Measurements from ENCODE around the gene FADS6. TPM values are rescaled to one million over a fixed set of nuclear protein-coding genes. Genes with fewer than 3 reads are reported as not detected.

The FADS6 gene
- total RNA-seq, 1 experiment from 2014 or later, result not detected

- CTCF ChIA-PET, result interaction anchor here (1.0 kb wide), 1 partner anchor 9 kb away, joined by 3 read pairs; the partner anchor contains the start of gene FDXR
- POLR2A ChIA-PET (ENCODE audit: unreplicated experiment), result no interaction called here
- TF ChIP-seq EZH2phosphoT487 (IDR thresholded peaks at IDR 0.05; ENCODE audit: borderline replicate concordance, low read length) (no peak), CTCF (conservative IDR thresholded peaks at IDR 0.05; ENCODE audit: low read depth, low read length) (no peak), EZH2 (IDR thresholded peaks at IDR 0.05; ENCODE audit: low read length, unreplicated experiment) (no peak)
Observed at GRCh38 chr17:74864297-74864865, 29.1 kb downstream of the FADS6 start.

GRCh38 chr17:74863420-74864296 lies 29.8 kb downstream of the FADS6 start:
- Histone ChIP-seq H3K27ac (ENCODE audit: low read length) (no peak overlapping the region), H3K9me2 (replicated peaks; ENCODE audit: low read length) (no peaks in the 10 kb centered on the region), H3K4me3 (ENCODE audit: low read length) (no peak overlapping the region), H3K9ac (ENCODE audit: low read length) (no peak overlapping the region), H3K36me3 (ENCODE audit: low read depth, low read length) (no peaks in the 10 kb centered on the region), H3K9me3 (ENCODE audit: low read length) (no peaks in the 10 kb centered on the region), H4K20me1 (ENCODE audit: low read length) (no peaks in the 10 kb centered on the region), H3K4me2 (ENCODE audit: low read length) (no peak overlapping the region), H2AFZ (ENCODE audit: low read length) (no peak overlapping the region), H3K4me1 (ENCODE audit: insufficient read depth, low read length) (no peaks in the 10 kb centered on the region), H3K79me2 (ENCODE audit: low read length) (no peaks in the 10 kb centered on the region), H3K27me3 (ENCODE audit: low read length) (peaks cover 35% of the 10 kb centered on the region), H3F3A (ENCODE audit: low read length, unreplicated experiment) (no peaks in the 10 kb centered on the region)
- no peak for ATAC-seq
- peak; percentile 23 for DNase-seq
- intact Hi-C loops (cut with micrococcal nuclease), result no loop called here
- BruUV-seq (replicated peaks), result no TSS peak
- ChIA-PET POLR2A (ENCODE audit: unreplicated experiment) (interaction anchor here (1.0 kb wide), 1 partner anchor 9 kb away, joined by 3 read pairs; the partner anchor contains the start of gene FDXR), CTCF (interaction anchor here (0.6 to 1.0 kb wide), 2 partner anchors 10 to 21 kb away, joined by 3 read pairs; partner anchors contain the start of gene FDXR)
- TF ChIP-seq EZH2phosphoT487 (IDR thresholded peaks at IDR 0.05; ENCODE audit: borderline replicate concordance, low read length), result no peak
- no peak for TF ChIP-seq CTCF (conservative IDR thresholded peaks at IDR 0.05; ENCODE audit: low read depth, low read length)
- TF ChIP-seq EZH2 (IDR thresholded peaks at IDR 0.05; ENCODE audit: low read length, unreplicated experiment), result no peak

More at GRCh38 chr17:74864297-74864865, 29.1 kb downstream of the FADS6 start:
- Histone ChIP-seq H3K27ac (ENCODE audit: low read length) (no peak overlapping the region), H3K4me2 (ENCODE audit: low read length) (no peak overlapping the region), H3K27me3 (ENCODE audit: low read length) (peaks cover 27% of the 10 kb centered on the region), H3K4me1 (ENCODE audit: insufficient read depth, low read length) (no peaks in the 10 kb centered on the region), H3K4me3 (ENCODE audit: low read length) (no peak overlapping the region), H3K36me3 (ENCODE audit: low read depth, low read length) (no peaks in the 10 kb centered on the region), H4K20me1 (ENCODE audit: low read length) (no peaks in the 10 kb centered on the region), H3K79me2 (ENCODE audit: low read length) (no peaks in the 10 kb centered on the region), H3F3A (ENCODE audit: low read length, unreplicated experiment) (no peaks in the 10 kb centered on the region), H2AFZ (ENCODE audit: low read length) (no peak overlapping the region), H3K9ac (ENCODE audit: low read length) (no peak overlapping the region), H3K9me2 (replicated peaks; ENCODE audit: low read length) (no peaks in the 10 kb centered on the region), H3K9me3 (ENCODE audit: low read length) (no peaks in the 10 kb centered on the region)
- no TSS peak for BruUV-seq (replicated peaks)
- DNase-seq (no peak), ATAC-seq (no peak)
- intact Hi-C loops (cut with micrococcal nuclease), result no loop called here

Measured in PC-3 (cell line).